Measurements from ENCODE around the gene KRT34.
A peak's percentile ranks its signal among the peaks of the same experiment; 100 is the strongest.
"Not testable (repeated sequence)": the region's sequence is repeated elsewhere in the genome, so short reads cannot be mapped to it uniquely, and the experiment has no call there.

The KRT34 gene

DNA sequence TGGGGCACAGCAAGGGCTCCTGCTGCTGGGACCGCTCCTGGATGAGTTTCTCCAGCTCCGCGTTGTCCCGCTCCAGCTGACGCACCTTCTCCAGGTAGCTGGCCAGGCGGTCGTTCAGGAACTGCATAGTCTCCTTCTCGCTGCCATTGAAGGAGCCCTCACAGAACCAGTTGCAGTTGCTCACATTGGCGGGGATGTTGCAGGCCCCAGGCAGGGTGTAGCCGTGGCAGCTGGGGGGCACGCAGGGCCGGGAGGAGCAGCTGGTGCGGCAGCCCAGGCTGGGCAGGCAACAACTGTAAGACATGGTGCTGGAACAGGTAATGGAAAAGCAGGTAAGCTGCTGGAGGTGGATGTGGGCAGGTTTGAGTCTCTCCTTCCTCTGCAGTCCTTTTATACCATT is at the start of gene KRT34:
Gene KRT34 (minus strand): TSS at position 364 of the 400 bp plus-strand sequence. CDS start 60 bp downstream, at position 304.
- not testable (repeated sequence) for DNase-seq

DNA sequence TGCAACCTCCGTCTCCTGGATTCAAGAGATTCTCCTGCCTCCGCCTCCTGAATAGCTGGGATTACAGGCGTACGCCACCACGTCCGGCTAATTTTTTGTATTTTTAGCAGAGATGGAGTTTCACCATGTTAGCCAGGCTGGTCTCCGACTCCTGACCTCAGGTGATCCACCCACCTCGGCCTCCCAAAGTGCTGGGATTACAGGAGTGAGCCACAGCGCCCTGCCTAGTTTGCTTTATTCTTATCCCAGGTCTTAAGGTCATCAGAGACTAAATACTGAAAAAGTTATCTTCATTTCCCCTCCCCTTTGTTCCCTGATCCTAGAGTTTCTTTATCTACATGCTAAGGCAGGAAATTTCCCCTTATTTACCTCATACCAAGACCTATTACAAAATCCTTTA is 48.3 kb upstream of the KRT34 start:
- not testable (repeated sequence) for DNase-seq

GRCh38 chr17:41429667-41430066 is 47.6 kb upstream of the KRT34 start:
- no peak for DNase-seq

DNA sequence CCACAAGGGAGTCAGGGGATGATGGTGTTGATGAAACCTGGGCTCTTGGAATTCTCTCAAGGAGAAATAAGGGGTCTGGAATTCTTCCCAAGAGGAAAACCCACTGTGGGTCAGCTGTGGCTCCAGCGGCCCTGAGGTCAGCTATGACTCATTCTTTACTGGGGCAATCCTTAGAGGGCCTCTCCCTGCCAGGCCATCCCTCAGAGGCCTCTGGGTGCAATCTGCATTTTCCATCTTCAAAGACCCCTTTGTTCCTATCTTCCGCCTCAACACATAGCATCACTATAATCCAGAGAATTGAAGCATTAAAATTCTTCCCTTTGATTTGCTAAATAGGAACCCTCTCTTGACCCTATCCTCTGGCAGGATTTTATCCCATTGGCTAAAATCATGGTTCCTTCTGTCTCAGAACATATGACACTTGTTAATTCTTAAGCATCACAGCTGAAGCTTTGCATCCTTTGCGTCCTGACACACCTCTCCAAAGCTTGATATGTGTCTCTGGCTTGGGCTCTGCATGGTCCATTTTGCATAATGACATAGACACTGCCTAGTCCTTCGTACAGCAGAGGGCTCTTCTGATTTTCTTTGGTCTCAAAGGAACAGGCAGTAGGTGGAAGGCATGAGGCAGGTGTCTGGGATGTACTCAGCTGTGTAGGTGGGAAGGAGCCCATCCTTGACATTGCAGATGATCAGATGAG is 46.6 kb upstream of the KRT34 start:
- no peak for DNase-seq

GRCh38 chr17:41424111-41424635 is 42.1 kb upstream of the KRT34 start, which contains the start of gene KRT37:
KRT37 (minus strand) TSS chr17:41424585; CDS start chr17:41424523, 62 bp downstream.
- no peak for DNase-seq

DNA sequence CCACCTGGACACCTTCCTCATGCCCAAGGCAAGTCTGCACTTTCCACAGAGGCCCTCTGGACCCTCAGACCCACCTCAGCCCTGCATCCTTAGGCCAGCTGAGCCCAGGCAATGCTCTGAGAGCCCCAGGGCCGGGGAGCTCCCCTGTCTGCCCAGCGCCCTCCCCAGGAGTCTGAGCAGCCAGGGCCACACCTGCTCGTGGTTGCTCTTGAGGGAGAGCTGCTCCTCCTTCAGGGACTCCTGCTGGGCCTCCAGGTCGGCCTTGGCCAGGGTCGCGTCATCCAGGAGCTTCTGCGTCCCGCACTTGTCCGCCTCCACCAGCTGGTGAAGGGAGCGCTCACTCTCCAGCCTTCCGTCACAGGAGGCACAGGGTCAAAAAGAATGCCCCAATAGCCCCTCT is 40.5 kb upstream of the KRT34 start:
- DNase-seq = not testable (repeated sequence)

DNA sequence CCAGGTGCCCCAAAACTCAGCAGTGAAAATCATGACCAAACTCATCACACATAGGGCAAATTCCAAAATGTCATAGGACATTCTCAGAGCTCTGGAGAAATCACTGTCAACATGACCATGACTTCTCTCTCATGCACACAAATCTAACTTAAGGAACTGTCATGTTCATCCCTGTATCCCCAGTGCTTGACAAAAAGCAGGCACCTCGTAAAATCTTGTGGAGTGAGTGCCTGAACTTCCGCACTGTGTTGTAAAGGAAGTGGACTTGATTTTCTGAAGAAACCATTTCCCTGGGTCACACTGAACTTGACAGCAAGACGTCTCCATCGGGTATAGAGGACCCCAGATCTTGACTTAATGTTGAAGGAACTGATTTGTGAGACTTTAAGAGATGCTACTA is 39.5 kb upstream of the KRT34 start:
- no peak for DNase-seq

DNA sequence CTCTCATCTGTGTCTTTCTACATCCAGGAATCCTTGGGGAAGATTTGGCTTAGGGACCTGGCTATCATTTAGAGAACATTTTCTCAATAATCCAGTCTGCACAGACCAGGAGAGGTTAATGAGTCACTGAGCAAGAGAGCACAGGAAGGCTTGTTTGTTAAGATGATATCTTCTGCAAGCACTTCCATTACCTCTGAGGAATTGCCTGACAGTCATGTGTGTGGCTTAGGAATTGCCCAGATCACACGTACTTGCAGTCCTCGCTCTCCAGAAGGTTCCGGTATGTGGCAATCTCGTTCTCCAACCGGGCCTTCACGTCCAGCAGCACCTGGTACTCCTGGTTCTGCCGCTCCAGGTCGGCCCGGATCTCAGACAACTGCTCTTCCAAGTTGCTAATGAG is 39.0 kb upstream of the KRT34 start:
- no peak for DNase-seq

GRCh38 chr17:41420134-41420533 is 38.0 kb upstream of the KRT34 start:
- no peak for DNase-seq

DNA sequence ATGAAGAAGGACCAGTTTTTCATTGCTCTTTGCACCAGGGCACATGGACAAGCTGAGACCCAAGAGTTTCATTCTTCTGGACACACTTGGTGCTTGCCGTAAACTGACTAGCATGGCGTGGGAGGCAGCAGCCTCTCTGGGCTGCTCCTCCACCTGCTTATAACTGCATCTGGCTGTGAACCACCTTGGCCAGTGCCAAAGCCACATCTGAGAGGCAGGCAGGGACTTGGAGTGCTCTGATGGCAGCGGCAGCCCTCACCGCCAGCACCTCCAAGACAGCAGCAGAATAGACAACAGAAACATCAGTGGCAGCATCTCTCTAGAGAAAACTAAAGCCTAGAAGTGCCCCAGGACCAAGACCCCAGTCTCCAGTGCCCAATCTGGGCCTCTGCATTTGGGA is 37.6 kb upstream of the KRT34 start:
- DNase-seq = no peak

- DNase-seq = no peak
Measured at GRCh38 chr17:41418116-41418860, 36.2 kb upstream of the KRT34 start.

DNA sequence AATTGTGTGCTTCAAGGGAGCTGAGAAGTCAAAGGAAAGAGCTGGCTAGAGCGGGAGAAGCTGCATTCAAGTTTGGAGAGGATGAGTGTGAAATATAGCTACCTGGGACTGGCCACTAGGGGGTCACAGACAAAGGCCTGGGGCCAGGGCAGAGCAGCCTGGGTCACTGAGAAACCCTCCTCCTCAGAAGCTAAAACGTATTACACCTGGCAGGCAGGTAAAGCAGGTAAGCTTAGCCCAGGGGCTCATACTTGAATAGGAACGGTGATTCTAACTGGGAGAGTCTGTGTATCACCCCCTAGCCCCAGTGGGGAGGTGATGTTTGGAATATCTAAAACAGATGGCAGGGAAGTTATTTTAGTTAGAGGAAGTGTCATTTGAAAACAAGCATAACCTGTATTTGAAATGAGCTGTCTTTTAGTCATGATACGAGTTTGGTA is 35.5 kb upstream of the KRT34 start:
- DNase-seq = no peak

- no peak for DNase-seq
Measured at GRCh38 chr17:41417127-41417526, 35.0 kb upstream of the KRT34 start.

DNA sequence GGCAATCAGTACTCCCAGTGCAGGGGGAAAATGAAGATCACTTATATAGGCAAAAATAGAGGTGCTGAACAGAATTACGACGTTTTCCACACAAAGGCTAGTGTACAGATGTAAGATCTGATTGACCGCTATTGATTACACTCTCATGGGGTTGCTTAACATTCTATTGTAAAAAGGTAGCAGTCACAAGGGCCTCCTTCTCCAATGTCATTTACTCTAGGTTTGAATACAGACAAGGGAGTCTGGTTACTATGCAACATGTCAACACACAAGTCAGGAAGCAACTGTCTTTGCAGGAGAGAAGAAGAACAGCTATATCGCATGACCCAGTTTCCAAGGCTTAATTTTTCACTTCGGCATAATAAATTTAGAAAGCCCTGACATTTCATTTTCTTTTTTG is 34.4 kb upstream of the KRT34 start:
- no peak for DNase-seq

DNA sequence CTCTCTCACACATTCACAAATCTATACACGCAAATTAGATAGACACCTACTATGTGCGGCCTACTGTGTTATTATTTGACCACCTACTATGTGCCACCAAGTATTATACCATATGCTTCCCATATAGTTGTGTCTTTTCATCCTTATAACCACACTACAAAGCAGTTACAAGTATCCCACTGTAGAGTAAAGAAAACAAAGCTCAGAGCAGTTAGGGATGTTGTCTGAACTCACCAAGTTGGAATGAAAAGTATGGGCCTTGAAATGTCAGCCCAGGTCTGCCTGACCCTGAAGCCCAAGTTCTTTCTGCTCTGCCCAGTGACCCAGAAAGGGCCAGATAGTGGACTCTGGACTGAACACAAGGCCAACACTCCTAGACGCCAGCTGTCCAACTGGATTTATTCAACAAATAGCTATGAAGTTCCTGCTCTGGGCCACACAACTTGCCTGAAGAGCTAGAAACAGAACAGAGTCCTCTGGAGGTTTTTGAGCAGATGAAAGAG is 33.8 kb upstream of the KRT34 start:
- no peak for DNase-seq

DNA sequence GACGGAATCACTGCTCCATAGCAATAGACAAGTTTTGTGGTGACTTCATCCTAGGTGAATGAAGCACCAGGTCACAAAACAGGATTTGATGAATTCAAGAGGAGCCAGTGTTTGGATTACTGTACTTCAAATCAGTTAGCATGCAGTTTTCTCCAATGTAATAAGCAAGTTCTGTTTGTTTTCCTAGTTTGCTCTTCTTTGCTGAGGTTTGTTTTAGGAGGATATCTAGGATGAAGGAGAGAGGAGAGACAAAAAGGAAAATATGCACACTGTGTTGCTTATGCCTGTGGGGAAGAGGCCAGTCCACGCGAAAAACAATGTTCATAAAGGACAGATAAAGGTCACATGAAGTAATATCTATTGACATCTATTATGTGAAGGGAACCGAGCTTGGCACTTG is 33.3 kb upstream of the KRT34 start:
- DNase-seq = no peak

- DNase-seq = no peak
Measured at GRCh38 chr17:41413982-41414381, 31.9 kb upstream of the KRT34 start.

GRCh38 chr17:41413353-41413957 is 31.3 kb upstream of the KRT34 start:
- DNase-seq = no peak

DNA sequence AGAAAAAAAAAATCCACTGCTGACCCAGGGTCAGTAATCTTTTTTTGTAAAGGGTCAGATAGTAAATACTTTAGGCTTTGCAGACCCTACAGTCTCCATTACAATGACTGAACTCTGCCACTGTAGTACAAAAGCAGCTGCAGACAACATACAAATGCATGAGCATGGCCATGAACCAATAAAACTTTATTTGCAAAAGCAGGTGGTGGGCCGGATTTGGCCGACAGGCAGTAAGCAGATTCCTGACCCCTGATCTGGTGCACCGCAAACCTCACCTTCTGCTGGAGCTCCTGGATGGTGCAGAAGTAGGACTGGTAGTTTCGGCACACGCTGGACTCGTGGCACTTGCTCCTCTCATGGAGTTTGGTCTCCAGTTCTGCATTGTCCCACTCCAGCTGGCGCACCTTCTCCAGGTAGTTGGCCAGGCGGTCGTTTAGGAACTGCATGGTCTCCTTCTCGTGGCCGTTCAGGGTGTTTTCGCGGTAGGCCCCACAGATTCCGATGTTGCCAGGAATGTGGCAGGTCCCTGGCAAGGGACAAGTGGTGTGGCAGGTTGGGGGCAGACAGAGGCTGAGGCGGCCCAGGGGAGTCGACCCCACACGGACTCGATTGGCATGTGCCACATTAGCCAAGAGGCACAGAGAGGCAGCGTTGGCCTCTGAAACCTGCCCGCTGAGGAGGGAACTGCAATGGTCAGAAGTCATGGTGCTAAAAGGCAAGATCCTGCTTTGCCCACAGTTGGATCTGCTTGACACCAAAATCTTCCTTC is 29.1 kb upstream of the KRT34 start:
- DNase-seq = no peak

GRCh38 chr17:41407226-41407625 is 25.1 kb upstream of the KRT34 start:
- DNase-seq = no peak

GRCh38 chr17:41406205-41406604 is 24.1 kb upstream of the KRT34 start:
- DNase-seq = no peak

DNA sequence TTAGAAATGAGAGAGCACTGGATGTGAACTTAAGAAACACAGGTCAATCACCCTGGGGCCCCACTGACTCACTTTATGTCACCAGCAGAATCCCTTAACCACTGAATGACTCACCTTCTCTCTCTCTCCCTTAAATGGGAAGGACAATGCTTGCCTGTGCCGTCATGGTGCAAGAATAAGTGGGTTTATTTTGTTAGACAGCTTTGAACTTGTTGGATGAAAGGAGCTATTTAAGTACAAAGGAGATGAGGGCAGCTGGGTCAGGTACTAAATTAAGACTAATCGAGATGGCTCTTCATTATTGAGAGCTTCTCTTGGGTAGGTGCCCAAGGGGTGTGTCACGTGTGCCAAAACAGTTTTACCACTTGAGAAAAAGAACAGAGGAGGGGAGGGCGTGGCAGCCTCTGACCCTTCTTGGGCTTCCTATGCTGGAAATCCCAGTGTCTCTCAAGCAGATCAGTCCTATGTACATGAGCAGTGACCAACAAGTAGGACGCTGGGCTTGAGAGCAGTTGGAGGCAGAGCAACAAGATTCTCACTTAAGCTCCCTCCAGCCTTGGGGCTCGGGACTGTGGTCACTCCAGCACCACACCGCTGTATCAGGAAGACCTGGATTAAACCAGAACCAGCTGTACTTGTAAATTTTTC is 22.0 kb upstream of the KRT34 start:
- peak; percentile 39 to 84 for DNase-seq

Data from SW 1271 (cell line).